ENCODE results near the gene PFDN2.

DNA sequence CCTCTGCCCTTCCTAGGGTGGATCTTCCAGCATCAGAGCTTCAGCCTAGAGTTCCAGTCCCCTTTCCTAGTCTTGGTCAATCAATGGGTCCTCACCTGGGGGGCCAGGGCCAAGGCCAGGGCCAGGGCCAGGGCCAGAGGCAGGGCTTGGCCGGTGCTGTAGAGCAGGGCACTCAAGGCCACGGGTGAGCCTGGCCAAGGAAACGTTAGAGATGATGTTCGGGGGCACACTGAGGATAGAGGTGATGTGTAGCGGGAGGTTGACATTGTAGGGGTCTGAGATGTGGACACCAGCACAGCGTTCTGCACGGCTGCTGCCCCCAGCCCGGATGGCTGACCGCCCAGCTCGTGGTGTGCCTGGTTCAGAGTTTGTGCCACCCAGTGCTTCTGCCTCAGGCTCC lies 66.6 kb downstream of the PFDN2 start:
- TF ChIP-seq EZH2 (IDR thresholded peaks at IDR 0.05; ENCODE audit: borderline replicate concordance, low read depth, low read length, severe bottlenecking) (no peak), CTCF (IDR thresholded peaks at IDR 0.05; ENCODE audit: extremely low read depth in 1 of 2, insufficient read depth in 1 of 2, low read depth in 1 of 2, low read length in 2 of 2) (no peak), POLR2A (IDR thresholded peaks at IDR 0.05; ENCODE audit: low read depth, low read length) (no peak), GATA2 (IDR thresholded peaks at IDR 0.05; ENCODE audit: insufficient read depth, insufficient read length, low read depth, low read length) (no peak), MYC (IDR thresholded peaks at IDR 0.05; ENCODE audit: low read depth, low read length) (no peak), POLR2AphosphoS5 (IDR thresholded peaks at IDR 0.05; ENCODE audit: insufficient read depth, low read depth, low read length) (no peak)
- TF ChIP-seq, protein P1, sequence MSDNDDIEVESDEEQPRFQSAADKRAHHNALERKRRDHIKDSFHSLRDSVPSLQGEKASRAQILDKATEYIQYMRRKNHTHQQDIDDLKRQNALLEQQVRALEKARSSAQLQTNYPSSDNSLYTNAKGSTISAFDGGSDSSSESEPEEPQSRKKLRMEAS (IDR thresholded peaks at IDR 0.05; ENCODE audit: insufficient read depth, insufficient read length), result no peak
